T-helper 17 cell (primary cell): Measurements from ENCODE around the gene PRKAR1A. TPM values are rescaled to one million over a fixed set of nuclear protein-coding genes. Genes with fewer than 3 reads are reported as not detected.
"Not testable (repeated sequence)": the region's sequence is repeated elsewhere in the genome, so short reads cannot be mapped to it uniquely, and the experiment has no call there.

Source experiments
- ATAC-seq: fragments of 150-1000 bp; cut with Tn5 transposase; 2 replicates; pipeline ENCODE4 v1.10.0; 2021; ENCODE audit warnings: mild to moderate bottlenecking, moderate library complexity
- DNase-seq, 3 donors: peaks; one replicate each; pipeline versions ENCODE4 v3.0.0 to v3.0.0-alpha.2; 2020 to 2021
- H3K9me3 ChIP-seq: one replicate; pipeline ENCODE4 v1.7.0; 2013; ENCODE audit warnings: low read length, mild to moderate bottlenecking; ENCODE audit not compliant: control insufficient read depth, poor library complexity, severe bottlenecking
- H3K27ac Mint-ChIP-seq: one replicate; pipeline ENCODE4 v1.8.0; 2022; ENCODE audit warnings: mild to moderate bottlenecking, moderate library complexity, mixed read lengths
- H3K27me3 Mint-ChIP-seq: one replicate; pipeline ENCODE4 v1.8.0; 2022; ENCODE audit warnings: mixed read lengths
- H3K36me3 Mint-ChIP-seq: one replicate; pipeline ENCODE4 v1.8.0; 2022; ENCODE audit warnings: low read depth, mixed read lengths
- H3K4me1 Mint-ChIP-seq: one replicate; pipeline ENCODE4 v1.8.0; 2022; ENCODE audit warnings: mild to moderate bottlenecking, mixed read lengths
- H3K4me3 Mint-ChIP-seq: one replicate; pipeline ENCODE4 v1.8.0; 2022; ENCODE audit warnings: mild to moderate bottlenecking, moderate library complexity, mixed read lengths
- total RNA-seq, 4 donors: library from RNA in 2 of 4; stranded (reverse) in 2 of 4; gene quantifications; one replicate each; pipeline ENCODE4 v1.2.3 and lab custom pipeline; 2022 to 2026

PRKAR1A gene
- total RNA-seq, 2 donors from 2014 or later, result 133 to 146 TPM

DNA sequence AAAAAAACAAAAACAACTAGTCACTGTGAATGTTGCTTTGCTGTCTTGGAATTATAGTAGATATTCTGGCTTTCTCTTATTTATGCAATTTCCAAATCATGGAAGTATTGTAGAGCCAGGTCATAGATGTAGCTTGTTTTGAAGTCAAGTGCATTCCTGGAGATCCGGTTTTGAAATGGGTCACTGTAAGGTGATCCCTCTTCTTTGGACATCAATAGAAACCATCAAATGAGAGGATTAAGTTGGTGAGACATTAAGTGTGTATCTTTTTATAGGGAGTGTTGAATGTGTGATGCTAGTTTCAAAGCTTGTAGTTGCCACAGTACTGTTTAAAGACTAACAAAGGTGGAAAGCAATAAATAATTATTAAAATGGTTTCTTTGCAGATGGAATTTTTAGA lies 4.5 kb downstream of the PRKAR1A start:
- ATAC-seq (no peak), DNase-seq (no peak)
- H3K36me3 Mint-ChIP-seq, result peaks cover 24% of the 10 kb centered on the region
- no peak overlapping the region for H3K4me3 Mint-ChIP-seq
- H3K4me1 Mint-ChIP-seq, result peaks cover 45% of the 10 kb centered on the region
- peak overlapping the region; percentile 45 for H3K27ac Mint-ChIP-seq
- no peaks in the 10 kb centered on the region for H3K27me3 Mint-ChIP-seq
- no peaks in the 10 kb centered on the region for H3K9me3 ChIP-seq

- H3K27me3 Mint-ChIP-seq, H3K9me3 ChIP-seq, ATAC-seq, H3K4me3 Mint-ChIP-seq, DNase-seq: not testable (repeated sequence)
- Mint-ChIP-seq H3K27ac (peak overlapping the region; percentile 45), H3K4me1 (peaks cover 47% of the 10 kb centered on the region), H3K36me3 (peaks cover 21% of the 10 kb centered on the region)
Measured at GRCh38 chr17:68517605-68518004, 5.4 kb downstream of the PRKAR1A start.

GRCh38 chr17:68518063-68518815 lies 6.0 kb downstream of the PRKAR1A start:
- Mint-ChIP-seq H3K4me3 (no peak overlapping the region), H3K27ac (peak overlapping the region; percentile 81), H3K36me3 (peaks cover 16% of the 10 kb centered on the region), H3K4me1 (peaks cover 41% of the 10 kb centered on the region), H3K27me3 (no peaks in the 10 kb centered on the region)
- DNase-seq (no peak), ATAC-seq (peak; percentile 15)
- no peaks in the 10 kb centered on the region for H3K9me3 ChIP-seq

GRCh38 chr17:68519051-68519450 lies 6.8 kb downstream of the PRKAR1A start:
- DNase-seq, H3K9me3 ChIP-seq, ATAC-seq, H3K27me3 Mint-ChIP-seq: not testable (repeated sequence)
- H3K4me3 Mint-ChIP-seq, result peak overlapping the region; percentile 28
- H3K36me3 Mint-ChIP-seq, result peaks cover 16% of the 10 kb centered on the region
- peaks cover 33% of the 10 kb centered on the region for H3K4me1 Mint-ChIP-seq
- peak overlapping the region; percentile 81 for H3K27ac Mint-ChIP-seq

DNA sequence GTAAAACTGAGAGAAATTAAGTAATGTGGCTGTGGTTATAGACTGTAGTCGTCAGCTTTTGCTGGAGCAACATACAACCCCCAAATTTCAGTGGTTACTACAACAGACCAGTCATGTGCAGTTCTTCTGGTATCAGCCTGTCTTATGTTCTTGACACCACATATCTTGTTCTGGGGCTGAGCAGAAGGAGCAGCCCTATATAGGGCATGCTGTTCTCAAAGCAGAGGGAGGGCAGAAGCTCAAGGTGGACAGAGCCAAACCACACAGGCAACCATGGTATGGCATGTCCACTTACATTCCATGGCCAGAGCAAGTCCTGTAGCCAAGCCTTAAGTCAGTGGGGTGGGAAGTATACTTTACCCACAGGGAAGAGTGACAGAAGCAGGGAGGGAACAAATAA lies 7.7 kb downstream of the PRKAR1A start:
- H3K9me3 ChIP-seq, result no peaks in the 10 kb centered on the region
- H3K36me3 Mint-ChIP-seq, result peaks cover 16% of the 10 kb centered on the region
- peaks cover 25% of the 10 kb centered on the region for H3K4me1 Mint-ChIP-seq
- no peak overlapping the region for H3K4me3 Mint-ChIP-seq
- ATAC-seq (peak; percentile 32), DNase-seq (no peak)
- no peaks in the 10 kb centered on the region for H3K27me3 Mint-ChIP-seq
- H3K27ac Mint-ChIP-seq, result peak overlapping the region; percentile 81

- H3K9me3 ChIP-seq, result no peaks in the 10 kb centered on the region
- Mint-ChIP-seq H3K27me3 (no peaks in the 10 kb centered on the region), H3K27ac (no peak overlapping the region), H3K36me3 (peaks cover 10% of the 10 kb centered on the region), H3K4me3 (no peak overlapping the region), H3K4me1 (peaks cover 21% of the 10 kb centered on the region)
- DNase-seq (no peak), ATAC-seq (no peak)
Measured at GRCh38 chr17:68522266-68522665, 10.0 kb downstream of the PRKAR1A start.

- no peak overlapping the region for H3K27ac Mint-ChIP-seq
- no peaks in the 10 kb centered on the region for H3K9me3 ChIP-seq
- H3K36me3 Mint-ChIP-seq, result peaks cover 17% of the 10 kb centered on the region
- no peaks in the 10 kb centered on the region for H3K27me3 Mint-ChIP-seq
- DNase-seq (no peak), ATAC-seq (no peak)
- peaks cover 15% of the 10 kb centered on the region for H3K4me1 Mint-ChIP-seq
- H3K4me3 Mint-ChIP-seq, result no peak overlapping the region
Measured at GRCh38 chr17:68526548-68526947, 14.3 kb downstream of the PRKAR1A start.

GRCh38 chr17:68527314-68527713 lies 15.1 kb downstream of the PRKAR1A start:
- H3K4me1 Mint-ChIP-seq, result peaks cover 11% of the 10 kb centered on the region
- no peaks in the 10 kb centered on the region for H3K27me3 Mint-ChIP-seq
- no peak for ATAC-seq
- no peak overlapping the region for H3K4me3 Mint-ChIP-seq
- peaks cover 17% of the 10 kb centered on the region for H3K36me3 Mint-ChIP-seq
- H3K27ac Mint-ChIP-seq, result peak overlapping the region; percentile 45
- DNase-seq, result no peak
- H3K9me3 ChIP-seq, result no peaks in the 10 kb centered on the region

- no peak for ATAC-seq
- Mint-ChIP-seq H3K27me3 (no peaks in the 10 kb centered on the region), H3K4me3 (no peak overlapping the region), H3K36me3 (peaks cover 17% of the 10 kb centered on the region), H3K4me1 (peaks cover 13% of the 10 kb centered on the region), H3K27ac (no peak overlapping the region)
- H3K9me3 ChIP-seq, result no peaks in the 10 kb centered on the region
- DNase-seq, result no peak
Measured at GRCh38 chr17:68531252-68531651, 19.0 kb downstream of the PRKAR1A start.

DNA sequence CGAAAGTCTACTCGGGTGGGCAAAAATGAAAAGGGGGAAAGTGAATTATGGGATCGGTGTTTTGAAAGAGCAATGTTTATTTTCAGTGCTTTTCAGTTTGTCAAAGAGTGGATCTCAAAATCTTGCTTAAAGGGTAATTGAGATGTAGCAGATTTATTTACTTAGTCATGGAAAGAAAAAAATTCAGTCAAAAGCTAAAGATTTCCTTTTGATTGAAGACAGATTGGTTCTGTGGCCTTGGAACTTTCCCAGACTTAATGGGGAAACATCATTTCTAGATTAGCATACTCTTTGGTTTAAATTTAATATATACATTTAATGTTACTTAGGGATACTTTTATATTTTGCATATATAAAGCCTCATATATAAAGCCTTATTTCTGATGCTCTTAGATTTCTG lies 20.6 kb downstream of the PRKAR1A start:
- no peak overlapping the region for H3K4me3 Mint-ChIP-seq
- DNase-seq, result no peak
- no peaks in the 10 kb centered on the region for H3K9me3 ChIP-seq
- H3K4me1 Mint-ChIP-seq, result peaks cover 13% of the 10 kb centered on the region
- H3K36me3 Mint-ChIP-seq, result peaks cover 15% of the 10 kb centered on the region
- H3K27ac Mint-ChIP-seq, result no peak overlapping the region
- ATAC-seq, result no peak
- H3K27me3 Mint-ChIP-seq, result no peaks in the 10 kb centered on the region

DNA sequence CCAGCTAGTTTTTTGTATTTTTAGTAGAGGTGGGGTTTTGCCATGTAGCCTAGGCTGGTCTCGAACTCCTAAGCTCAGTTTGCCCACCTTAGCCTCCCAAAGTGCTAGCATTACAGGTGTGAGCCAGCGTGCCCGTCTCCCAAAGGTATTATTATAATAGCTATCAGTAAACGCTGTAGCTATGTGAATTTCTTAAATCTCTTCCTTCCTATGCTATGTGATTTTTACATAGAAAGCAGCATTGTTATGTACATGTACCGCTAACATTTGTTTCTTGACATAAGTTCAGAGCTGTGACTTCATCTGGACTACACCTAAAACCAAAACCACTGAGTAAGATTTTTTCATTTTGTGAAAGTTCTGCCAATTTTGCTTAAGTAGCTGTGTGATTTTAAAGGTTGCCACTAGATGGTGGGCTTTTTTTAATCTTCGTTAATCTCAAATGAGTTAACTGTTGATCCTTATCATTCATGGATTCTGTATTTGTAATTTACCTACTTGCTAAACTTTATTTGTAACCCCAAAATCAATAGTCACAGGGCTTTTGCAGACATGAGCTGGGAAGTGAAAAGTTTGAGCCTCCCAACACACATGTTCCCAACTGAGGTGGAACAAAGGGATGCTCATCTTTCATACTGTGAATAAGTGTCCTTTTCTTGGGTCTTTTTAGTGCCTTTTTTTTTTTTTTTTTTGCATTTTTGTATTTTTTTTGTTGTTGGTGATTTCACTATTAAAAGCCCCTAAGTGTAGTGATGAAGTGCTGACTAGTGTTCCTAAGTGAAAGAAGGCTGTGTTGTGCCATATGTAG lies 21.9 kb downstream of the PRKAR1A start:
- no peaks in the 10 kb centered on the region for H3K27me3 Mint-ChIP-seq
- DNase-seq (no peak), ATAC-seq (no peak)
- peak overlapping the region; percentile 59 for H3K27ac Mint-ChIP-seq
- peaks cover 12% of the 10 kb centered on the region for H3K36me3 Mint-ChIP-seq
- H3K4me3 Mint-ChIP-seq, result no peak overlapping the region
- H3K9me3 ChIP-seq, result no peaks in the 10 kb centered on the region
- peaks cover 11% of the 10 kb centered on the region for H3K4me1 Mint-ChIP-seq

DNA sequence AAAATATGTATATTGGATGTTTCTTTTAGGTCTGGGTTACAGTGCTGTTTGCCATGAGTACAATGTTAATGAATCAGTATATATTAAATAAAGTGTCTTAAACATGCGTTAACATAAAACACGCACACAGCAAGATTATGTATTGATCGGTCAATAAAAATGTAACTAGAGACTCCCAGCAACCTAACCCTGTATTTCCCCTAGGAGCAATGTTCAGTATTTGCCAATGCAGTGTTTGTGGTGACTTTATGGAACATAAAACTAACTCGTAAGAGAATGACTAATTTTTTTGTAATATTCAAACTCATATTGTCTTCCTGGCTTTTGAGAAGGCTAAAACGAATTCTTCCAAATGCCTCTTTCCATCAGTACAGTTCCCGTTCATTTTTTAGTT lies 22.5 kb downstream of the PRKAR1A start:
- peaks cover 10% of the 10 kb centered on the region for H3K36me3 Mint-ChIP-seq
- ATAC-seq (no peak), DNase-seq (no peak)
- no peak overlapping the region for H3K4me3 Mint-ChIP-seq
- peaks cover 12% of the 10 kb centered on the region for H3K4me1 Mint-ChIP-seq
- H3K9me3 ChIP-seq, result no peaks in the 10 kb centered on the region
- no peaks in the 10 kb centered on the region for H3K27me3 Mint-ChIP-seq
- peak overlapping the region; percentile 59 for H3K27ac Mint-ChIP-seq

GRCh38 chr17:68535922-68536321 lies 23.7 kb downstream of the PRKAR1A start:
- peaks cover 5% of the 10 kb centered on the region for H3K36me3 Mint-ChIP-seq
- no peak overlapping the region for H3K4me3 Mint-ChIP-seq
- no peaks in the 10 kb centered on the region for H3K27me3 Mint-ChIP-seq
- DNase-seq, result no peak
- H3K9me3 ChIP-seq, result no peaks in the 10 kb centered on the region
- peaks cover 12% of the 10 kb centered on the region for H3K4me1 Mint-ChIP-seq
- H3K27ac Mint-ChIP-seq, result peak overlapping the region; percentile 8
- no peak for ATAC-seq
